Large intestine (tissue), 3 donors: ENCODE results near the gene STAU1. TPM values are rescaled to one million over a fixed set of nuclear protein-coding genes. Genes with fewer than 3 reads are reported as not detected.
A peak's percentile ranks its signal among the peaks of the same experiment; 100 is the strongest.
"Not testable (repeated sequence)": the region's sequence is repeated elsewhere in the genome, so short reads cannot be mapped to it uniquely, and the experiment has no call there.

ENCODE experiments used
- DNase-seq, 2 donors: peaks; one replicate each; pipeline versions ENCODE4 v3.0.0 to v3.0.0-alpha.2; 2013
- H3K27ac ChIP-seq: one replicate; pipeline ENCODE4 v1.5.1; 2013; ENCODE audit warnings: low read length
- H3K27me3 ChIP-seq: 2 replicates; pipeline ENCODE4 v1.6.1; 2013; ENCODE audit warnings: low read length; ENCODE audit not compliant: control insufficient read depth, insufficient read depth
- H3K36me3 ChIP-seq: 2 replicates; pipeline ENCODE4 v1.6.1; 2013; ENCODE audit warnings: low read length; ENCODE audit not compliant: control insufficient read depth, insufficient read depth
- H3K4me1 ChIP-seq: one replicate; pipeline ENCODE4 v1.6.1; 2013; ENCODE audit warnings: low read length; ENCODE audit not compliant: control insufficient read depth, insufficient read depth
- H3K4me3 ChIP-seq: one replicate; pipeline ENCODE4 v1.5.1; 2013; ENCODE audit warnings: low read length
- H3K9me3 ChIP-seq: one replicate; pipeline ENCODE4 v1.6.1; 2013; ENCODE audit warnings: mild to moderate bottlenecking, low read depth, low read length, moderate library complexity; ENCODE audit not compliant: control insufficient read depth
- WGBS: methylation state at CpG from one replicate; pipeline ENCODE4 v1.1.5; 2013; ENCODE audit warnings: low lambda C conversion rate; ENCODE audit not compliant: insufficient coverage; 5-methylcytosine and 5-hydroxymethylcytosine counted together
- polyA plus RNA-seq: library from polyadenylated mRNA; unstranded; fragments of 120-200 nt; gene quantifications from one replicate; pipeline ENCODE4 v1.2.1, GENCODE V29; 2013

STAU1 gene
- polyA plus RNA-seq, 1 donor: 110 TPM

- H3K27me3 ChIP-seq: no peaks in the 10 kb centered on the region
- no peaks in the 10 kb centered on the region for H3K9me3 ChIP-seq
- no CpG with 5 or more reads among the region's 5 CpGs for WGBS
- DNase-seq: peak; percentile 60 to 79
- no peak overlapping the region for H3K4me3 ChIP-seq
- H3K27ac ChIP-seq: no peak overlapping the region
- H3K4me1 ChIP-seq: peaks cover 13% of the 10 kb centered on the region
- peaks cover 24% of the 10 kb centered on the region for H3K36me3 ChIP-seq
Observed at GRCh38 chr20:49132995-49133478, 55.1 kb downstream of the STAU1 start.

GRCh38 chr20:49123982-49124381 is 64.2 kb downstream of the STAU1 start:
- DNase-seq: no peak
- WGBS: no CpG with 5 or more reads among the region's 10 CpGs
- H3K36me3 ChIP-seq: peaks cover 41% of the 10 kb centered on the region
- no peaks in the 10 kb centered on the region for H3K27me3 ChIP-seq
- no peak overlapping the region for H3K4me3 ChIP-seq
- no peak overlapping the region for H3K27ac ChIP-seq
- peaks cover 12% of the 10 kb centered on the region for H3K4me1 ChIP-seq
- H3K9me3 ChIP-seq: no peaks in the 10 kb centered on the region

GRCh38 chr20:49122920-49123319 is 65.2 kb downstream of the STAU1 start:
- Histone ChIP-seq H3K9me3 (no peaks in the 10 kb centered on the region), H3K4me1 (peaks cover 12% of the 10 kb centered on the region), H3K4me3 (no peak overlapping the region), H3K27me3 (no peaks in the 10 kb centered on the region), H3K36me3 (peaks cover 46% of the 10 kb centered on the region), H3K27ac (no peak overlapping the region)
- no CpG with 5 or more reads among the region's 13 CpGs for WGBS
- DNase-seq: no peak

- peaks cover 70% of the 10 kb centered on the region for H3K36me3 ChIP-seq
- WGBS: no CpG with 5 or more reads among the region's 7 CpGs
Observed at GRCh38 chr20:49119988-49120387, 68.1 kb downstream of the STAU1 start.

GRCh38 chr20:49118307-49118706 is 69.8 kb downstream of the STAU1 start:
- Histone ChIP-seq H3K4me3 (no peak overlapping the region), H3K4me1 (peaks cover 12% of the 10 kb centered on the region), H3K9me3 (no peaks in the 10 kb centered on the region), H3K36me3 (peaks cover 69% of the 10 kb centered on the region), H3K27me3 (no peaks in the 10 kb centered on the region), H3K27ac (no peak overlapping the region)
- DNase-seq: no peak
- WGBS: 100% methylated on average over 1 of the region's 3 CpGs

More at GRCh38 chr20:49119988-49120387, 68.1 kb downstream of the STAU1 start:
- peak; percentile 60 to 82 for DNase-seq
- Histone ChIP-seq H3K27me3 (no peaks in the 10 kb centered on the region), H3K4me3 (peak overlapping the region; percentile 35), H3K4me1 (peaks cover 12% of the 10 kb centered on the region), H3K9me3 (no peaks in the 10 kb centered on the region), H3K27ac (peak overlapping the region; percentile 67)

GRCh38 chr20:49115564-49115963 is 72.6 kb downstream of the STAU1 start:
- Histone ChIP-seq H3K36me3 (peaks cover 72% of the 10 kb centered on the region), H3K27me3 (no peaks in the 10 kb centered on the region), H3K27ac (no peak overlapping the region), H3K9me3 (no peaks in the 10 kb centered on the region), H3K4me1 (peaks cover 7% of the 10 kb centered on the region), H3K4me3 (no peak overlapping the region)
- no CpG with 5 or more reads among the region's 7 CpGs for WGBS
- DNase-seq: no peak

- Histone ChIP-seq H3K27me3 (no peaks in the 10 kb centered on the region), H3K27ac (no peak overlapping the region), H3K36me3 (peaks cover 54% of the 10 kb centered on the region), H3K4me3 (no peak overlapping the region), H3K9me3 (no peaks in the 10 kb centered on the region), H3K4me1 (no peaks in the 10 kb centered on the region)
- WGBS: 90% methylated on average over 2 of the region's 15 CpGs
- DNase-seq: no peak
Observed at GRCh38 chr20:49112596-49113274, 75.4 kb downstream of the STAU1 start.

- 83% methylated on average over 1 of the region's 6 CpGs for WGBS
- Histone ChIP-seq H3K4me3 (no peak overlapping the region), H3K9me3 (no peaks in the 10 kb centered on the region), H3K27me3 (no peaks in the 10 kb centered on the region), H3K27ac (no peak overlapping the region), H3K36me3 (peaks cover 44% of the 10 kb centered on the region), H3K4me1 (no peaks in the 10 kb centered on the region)
- DNase-seq: no peak
Observed at GRCh38 chr20:49110767-49111694, 77.1 kb downstream of the STAU1 start.

GRCh38 chr20:49106328-49106727 is 81.8 kb downstream of the STAU1 start:
- peaks cover 59% of the 10 kb centered on the region for H3K36me3 ChIP-seq
- 100% methylated on average over 1 of the region's 6 CpGs for WGBS

GRCh38 chr20:49104979-49105547 is 83.1 kb downstream of the STAU1 start:
- not testable (repeated sequence) for H3K27ac ChIP-seq, DNase-seq, H3K27me3 ChIP-seq, H3K4me3 ChIP-seq, H3K9me3 ChIP-seq, H3K4me1 ChIP-seq
- peaks cover 54% of the 10 kb centered on the region for H3K36me3 ChIP-seq
- WGBS: no CpG with 5 or more reads among the region's 11 CpGs

More at GRCh38 chr20:49106328-49106727, 81.8 kb downstream of the STAU1 start:
- Histone ChIP-seq H3K4me1 (no peaks in the 10 kb centered on the region), H3K27ac (no peak overlapping the region), H3K27me3 (no peaks in the 10 kb centered on the region), H3K9me3 (no peaks in the 10 kb centered on the region), H3K4me3 (no peak overlapping the region)
- no peak for DNase-seq
